HCT116 (cell line): ENCODE results near the gene SEC11C. TPM values are rescaled to one million over a fixed set of nuclear protein-coding genes. Genes with fewer than 3 reads are reported as not detected.

ENCODE experiments used
- ATAC-seq: fragments of 200-7000 bp; cut with Tn5 transposase; 2 replicates; pipeline ENCODE4 v1.9.1; 2020; ENCODE audit warnings: mild to moderate bottlenecking, moderate library complexity
- BruUV-seq: library from RNA; stranded (reverse); fragments of 400-500 nt; replicated peaks from 2 replicates; lab custom pipeline; 2021; lab: Mats Ljungman, UMichigan
- CTCF ChIA-PET: fragments of 300-600 bp; sonication (Branson Sonifier 250); formaldehyde crosslinking; loops from one replicate; lab custom pipeline; 2021; ENCODE audit warnings: antibody characterized with exemption; lab: Charles Lee
- POLR2A ChIA-PET: fragments of 300-600, 350-600 bp; sonication (Branson Sonifier 250); formaldehyde crosslinking; loops from one replicate; lab custom pipeline; 2021; ENCODE audit warnings: antibody characterized with exemption; lab: Charles Lee
- RAD21 ChIA-PET, 2 experiments: fragments of 300-600 bp; sonication (Branson Sonifier 250); formaldehyde crosslinking; loops; one replicate each; lab custom pipeline; 2023; ENCODE audit warnings: low total read pairs in 2 of 2; ENCODE audit not compliant: uncharacterized antibody in 2 of 2, unreplicated experiment in 2 of 2, low non-redundant PET in 1 of 2; lab: Charles Lee
- DNase-seq: peaks from one replicate; pipeline ENCODE4 v3.0.0-alpha.2; 2010; ENCODE audit warnings: low read depth, low spot score
- H2AFZ ChIP-seq: fragments of 200-600 bp; shearing (Covaris generic), sonication (generic); 2 replicates; pipeline ENCODE4 v1.6.1; 2017; ENCODE audit warnings: low read depth, mixed run types, mixed read lengths, antibody characterized with exemption, low read length; ENCODE audit not compliant: poor library complexity, severe bottlenecking
- H3K27ac ChIP-seq: 2 replicates; pipeline ENCODE4 v1.5.1; 2012; ENCODE audit warnings: low read depth, low read length
- H3K27me3 ChIP-seq: fragments of 200-600 bp; sonication (generic); 2 replicates; pipeline ENCODE4 v1.6.1; 2016; ENCODE audit warnings: mixed run types, low read length, mixed read lengths; ENCODE audit not compliant: insufficient read depth
- H3K36me3 ChIP-seq, 2 experiments: fragments of 200-500 bp in 1 of 2; fragments of 200-600 bp in 1 of 2; sonication (Bioruptor generic) in 1 of 2; sonication (generic) in 1 of 2; 2 replicates each; pipeline versions ENCODE4 v1.5.1 to v1.6.1; 2014 to 2016; ENCODE audit warnings: low read length in 2 of 2, inconsistent platforms in 1 of 2, mixed read lengths in 1 of 2, mixed run types in 1 of 2; ENCODE audit not compliant: insufficient read depth in 2 of 2, control insufficient read depth in 1 of 2
- H3K4me1 ChIP-seq, 2 experiments: fragments of 200-600 bp in 1 of 2; sonication (generic) in 1 of 2; 2 replicates each; pipeline versions ENCODE4 v1.5.1 to v1.6.1; 2012 to 2017; ENCODE audit warnings: low read length in 2 of 2, inconsistent platforms in 1 of 2, mild to moderate bottlenecking in 1 of 2, mixed read lengths in 1 of 2, mixed run types in 1 of 2, moderate library complexity in 1 of 2; ENCODE audit not compliant: insufficient read depth in 2 of 2, control insufficient read depth in 1 of 2
- H3K4me2 ChIP-seq: fragments of 200-600 bp; sonication (generic); 2 replicates; pipeline ENCODE4 v1.6.1; 2017; ENCODE audit warnings: mixed run types, low read length, mixed read lengths
- H3K4me3 ChIP-seq, 2 experiments: fragments of 200-600 bp in 1 of 2; sonication (generic) in 1 of 2; replicated peaks in 1 of 2; 2 replicates each; pipeline ENCODE4 v1.5.1; 2011 to 2016; ENCODE audit warnings: low read length in 2 of 2, control low read depth in 1 of 2, low read depth in 1 of 2, mild to moderate bottlenecking in 1 of 2, mixed read lengths in 1 of 2, mixed run types in 1 of 2
- H3K79me2 ChIP-seq: fragments of 200-600 bp; sonication (generic); 2 replicates; pipeline ENCODE4 v1.6.1; 2017; ENCODE audit warnings: mild to moderate bottlenecking, mixed run types, low read length, moderate library complexity, mixed read lengths; ENCODE audit not compliant: insufficient read depth
- H3K9ac ChIP-seq: fragments of 200-600 bp; sonication (generic); 2 replicates; pipeline ENCODE4 v1.6.1; 2016; ENCODE audit warnings: low read length, mixed read lengths
- H3K9me2 ChIP-seq: fragments of 200-600 bp; sonication (generic), shearing (Covaris generic); 2 replicates; pipeline ENCODE4 v1.6.1; 2017; ENCODE audit warnings: mixed run types, mild to moderate bottlenecking, moderate library complexity; ENCODE audit not compliant: insufficient read depth
- H3K9me3 ChIP-seq, 2 experiments: fragments of 200-500 bp in 1 of 2; fragments of 200-600 bp in 1 of 2; sonication (Bioruptor generic) in 1 of 2; sonication (generic) in 1 of 2; 2 replicates each; pipeline ENCODE4 v1.6.1; 2014 to 2017; ENCODE audit warnings: low read length in 2 of 2, mixed read lengths in 2 of 2, inconsistent platforms in 1 of 2, low read depth in 1 of 2, mild to moderate bottlenecking in 1 of 2, mixed run types in 1 of 2, moderate library complexity in 1 of 2; ENCODE audit not compliant: control insufficient read depth in 1 of 2, insufficient read depth in 1 of 2
- H4K20me1 ChIP-seq: fragments of 200-600 bp; sonication (generic), shearing (Covaris generic); 2 replicates; pipeline ENCODE4 v1.6.1; 2017; ENCODE audit warnings: mixed run types, mild to moderate bottlenecking, moderate library complexity; ENCODE audit not compliant: insufficient read depth
- CBX3 ChIP-seq: IDR thresholded peaks from 2 replicates; pipeline ENCODE4 v1.6.1; 2012; ENCODE audit warnings: low read depth
- CEBPB ChIP-seq: IDR thresholded peaks from 2 replicates; pipeline ENCODE4 v1.6.1; 2012; ENCODE audit warnings: low read depth
- EGR1 ChIP-seq: IDR thresholded peaks from 2 replicates; pipeline ENCODE4 v1.6.1; 2012; ENCODE audit warnings: low read depth
- JUND ChIP-seq: IDR thresholded peaks from 2 replicates; pipeline ENCODE4 v1.6.1; 2012
- POLR2A ChIP-seq: IDR thresholded peaks from 2 replicates; pipeline ENCODE4 v1.7.0; 2011; ENCODE audit warnings: borderline replicate concordance; ENCODE audit not compliant: insufficient read depth, insufficient read length; ENCODE audit errors: extremely low read depth
- POLR2AphosphoS5 ChIP-seq: IDR thresholded peaks from 2 replicates; pipeline ENCODE4 v1.6.1; 2011; ENCODE audit warnings: mild to moderate bottlenecking, low read depth, low read length, moderate library complexity
- RAD21 ChIP-seq: IDR thresholded peaks from 2 replicates; pipeline ENCODE4 v1.6.1; 2012; ENCODE audit warnings: low read depth, mild to moderate bottlenecking
- REST ChIP-seq: IDR thresholded peaks from 2 replicates; pipeline ENCODE4 v1.6.1; 2012; ENCODE audit warnings: low read depth
- SRF ChIP-seq: IDR thresholded peaks from 2 replicates; pipeline ENCODE4 v1.6.1; 2012; ENCODE audit warnings: low read depth
- TCF7L2 ChIP-seq: IDR thresholded peaks from 2 replicates; pipeline ENCODE4 v1.7.0; 2011; ENCODE audit warnings: borderline replicate concordance, inconsistent platforms; ENCODE audit not compliant: insufficient read depth, insufficient read length; ENCODE audit errors: extremely low read depth
- YY1 ChIP-seq: IDR thresholded peaks from 2 replicates; pipeline ENCODE4 v1.6.1; 2011; ENCODE audit warnings: low read length, low read depth, moderate library complexity, mild to moderate bottlenecking; ENCODE audit not compliant: insufficient replicate concordance; ENCODE audit errors: extremely low read depth
- ZFX ChIP-seq: fragments of 450-650 bp; IDR thresholded peaks from 2 replicates; pipeline ENCODE4 v1.6.1; 2017
- ZNF274 ChIP-seq: fragments of 200-500 bp; sonication (Bioruptor generic); IDR thresholded peaks from 2 replicates; pipeline ENCODE4 v1.6.1; 2014; ENCODE audit warnings: mild to moderate bottlenecking, low read depth, low read length, inconsistent platforms
- intact Hi-C: fragments of 100-400 bp; cut with micrococcal nuclease; formaldehyde crosslinking; loops from 2 replicates; pipeline ENCODE4 v1.10.0; 2022
- total RNA-seq: library from RNA; stranded (reverse); gene quantifications from one replicate; pipeline ENCODE4 v1.2.1, GENCODE V29; 2021; ENCODE audit not compliant: unreplicated experiment

Gene SEC11C
- total RNA-seq, 1 experiment from 2014 or later = 42.2 TPM

- POLR2A ChIA-PET = no interaction called here
- ATAC-seq (no peak), DNase-seq (no peak)
- H3K27ac ChIP-seq = no peak overlapping the region
- H3K36me3 ChIP-seq = no peaks in the 10 kb centered on the region
- H3K4me3 ChIP-seq = no peak overlapping the region
- no TSS peak for BruUV-seq
- H2AFZ ChIP-seq = no peak overlapping the region
- intact Hi-C loops = loop anchor here (5.0 kb wide), 1 partner anchor 258 kb away; no protein-coding TSS in a partner anchor
- no peaks in the 10 kb centered on the region for H3K27me3 ChIP-seq
- RAD21 ChIA-PET = no interaction called here
- peaks cover 35% of the 10 kb centered on the region for H3K79me2 ChIP-seq
- no peaks in the 10 kb centered on the region for H3K9me2 ChIP-seq
- no peaks in the 10 kb centered on the region for H4K20me1 ChIP-seq
- CTCF ChIA-PET = no interaction called here
- H3K9ac ChIP-seq = no peak overlapping the region
- no peak for TF ChIP-seq SRF
- TF ChIP-seq POLR2A = no peak
- no peak for TF ChIP-seq ZFX
- TF ChIP-seq CEBPB = no peak
- no peak for TF ChIP-seq CBX3
- TF ChIP-seq ZNF274 = no peak
- TF ChIP-seq JUND = no peak
- TF ChIP-seq REST = no peak
- TF ChIP-seq POLR2AphosphoS5 = no peak
- no peak for TF ChIP-seq RAD21
- TF ChIP-seq YY1 = no peak
- no peak for TF ChIP-seq EGR1
- TF ChIP-seq TCF7L2 = no peak
- no peak overlapping the region for H3K4me2 ChIP-seq
- H3K4me1 ChIP-seq = peaks cover 3 to 11% of the 10 kb centered on the region in 2 experiments; a peak in 3 of 4 replicates
- H3K9me3 ChIP-seq = no peaks in the 10 kb centered on the region
These were observed 4.8 kb downstream of the SEC11C start for GRCh38 chr18:59144483-59144882.
